LNCAP (cell line): ENCODE results near the gene CAMK2A.

Source experiments
- CTCF ChIP-seq: fragments of 450-650 bp; IDR thresholded peaks from 2 replicates; pipeline ENCODE4 v1.5.1; 2017; ENCODE audit warnings: mild to moderate bottlenecking

CAMK2A gene

GRCh38 chr5:150313921-150314716 is 24.5 kb upstream of the CAMK2A start:
- TF ChIP-seq CTCF = no peak

GRCh38 chr5:150313501-150313900 is 23.9 kb upstream of the CAMK2A start:
- no peak for TF ChIP-seq CTCF

- TF ChIP-seq CTCF = no peak
Observed at GRCh38 chr5:150312518-150312917, 22.9 kb upstream of the CAMK2A start.

- TF ChIP-seq CTCF = no peak
Observed at GRCh38 chr5:150311015-150311692, 21.6 kb upstream of the CAMK2A start.

GRCh38 chr5:150310246-150310645 is 20.7 kb upstream of the CAMK2A start:
- no peak for TF ChIP-seq CTCF

- TF ChIP-seq CTCF = no peak
Observed at GRCh38 chr5:150309886-150310239, 20.3 kb upstream of the CAMK2A start.

- TF ChIP-seq CTCF = no peak
Observed at GRCh38 chr5:150309101-150309885, 19.7 kb upstream of the CAMK2A start.
